Tibial nerve (tissue), 4 donors: ENCODE results near the gene NPIPB2.
"Not testable (repeated sequence)": the region's sequence is repeated elsewhere in the genome, so short reads cannot be mapped to it uniquely, and the experiment has no call there.

Experiments used
- EP300 ChIP-seq, 2 donors: sonication (generic); formaldehyde crosslinking; IDR thresholded peaks; one replicate each; pipeline ENCODE4 v1.6.1; 2017; ENCODE audit warnings: antibody characterized with exemption in 2 of 2, mild to moderate bottlenecking in 1 of 2
- POLR2A ChIP-seq, 2 donors: fragments of 450-650 bp; IDR thresholded peaks; one replicate each; pipeline ENCODE4 v1.6.1; 2017; ENCODE audit warnings: antibody characterized with exemption in 2 of 2, mild to moderate bottlenecking in 2 of 2, moderate library complexity in 2 of 2
- TF ChIP-seq, protein P1 (sequence below), 5 experiments: fragments of 200-600 bp in 3 of 5; fragments of 450-650 bp in 2 of 5; sonication (generic) in 3 of 5; IDR thresholded peaks; one replicate each; pipeline ENCODE4 v1.5.1; 2016 to 2019; ENCODE audit warnings: antibody characterized with exemption in 5 of 5, mild to moderate bottlenecking in 3 of 5, moderate library complexity in 2 of 5

DNA sequence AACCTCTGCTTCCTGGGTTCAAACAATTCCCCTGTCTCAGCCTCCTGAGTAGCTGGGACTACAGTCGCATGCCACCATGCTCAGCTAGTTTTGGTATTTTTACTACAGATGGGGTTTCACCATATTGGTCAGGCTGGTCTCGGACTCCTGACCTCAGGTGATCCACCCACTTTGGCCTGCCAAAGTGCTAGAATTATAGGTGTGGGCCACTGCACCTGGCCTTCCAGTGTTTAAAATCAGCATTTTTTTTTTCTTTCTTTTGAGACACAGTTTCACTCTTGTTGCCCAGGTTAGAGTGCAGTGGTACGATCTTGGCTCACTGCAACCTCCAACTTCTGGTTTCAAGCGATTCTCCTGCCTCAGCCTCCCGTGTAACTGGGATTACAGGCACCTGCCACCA lies 28.4 kb upstream of the NPIPB2 start:
- TF ChIP-seq POLR2A, EP300 (IDR thresholded peaks at IDR 0.05): not testable (repeated sequence)
- TF ChIP-seq, protein P1, sequence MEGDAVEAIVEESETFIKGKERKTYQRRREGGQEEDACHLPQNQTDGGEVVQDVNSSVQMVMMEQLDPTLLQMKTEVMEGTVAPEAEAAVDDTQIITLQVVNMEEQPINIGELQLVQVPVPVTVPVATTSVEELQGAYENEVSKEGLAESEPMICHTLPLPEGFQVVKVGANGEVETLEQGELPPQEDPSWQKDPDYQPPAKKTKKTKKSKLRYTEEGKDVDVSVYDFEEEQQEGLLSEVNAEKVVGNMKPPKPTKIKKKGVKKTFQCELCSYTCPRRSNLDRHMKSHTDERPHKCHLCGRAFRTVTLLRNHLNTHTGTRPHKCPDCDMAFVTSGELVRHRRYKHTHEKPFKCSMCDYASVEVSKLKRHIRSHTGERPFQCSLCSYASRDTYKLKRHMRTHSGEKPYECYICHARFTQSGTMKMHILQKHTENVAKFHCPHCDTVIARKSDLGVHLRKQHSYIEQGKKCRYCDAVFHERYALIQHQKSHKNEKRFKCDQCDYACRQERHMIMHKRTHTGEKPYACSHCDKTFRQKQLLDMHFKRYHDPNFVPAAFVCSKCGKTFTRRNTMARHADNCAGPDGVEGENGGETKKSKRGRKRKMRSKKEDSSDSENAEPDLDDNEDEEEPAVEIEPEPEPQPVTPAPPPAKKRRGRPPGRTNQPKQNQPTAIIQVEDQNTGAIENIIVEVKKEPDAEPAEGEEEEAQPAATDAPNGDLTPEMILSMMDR (IDR thresholded peaks at IDR 0.05): not testable (repeated sequence)
